NCI-H748 (cell line): ENCODE results near the gene RFX8.
"Not testable (repeated sequence)": the region's sequence is repeated elsewhere in the genome, so short reads cannot be mapped to it uniquely, and the experiment has no call there.

Experiments used
- DNase-seq: peaks from one replicate; lab custom pipeline; 2025; ENCODE audit not compliant: unreplicated experiment; lab: John Stamatoyannopoulos, UW

The RFX8 gene

GRCh38 chr2:101355401-101356054 lies 119.4 kb downstream of the RFX8 start:
- no peak for DNase-seq

GRCh38 chr2:101354420-101355311 lies 120.2 kb downstream of the RFX8 start:
- DNase-seq = no peak

DNA sequence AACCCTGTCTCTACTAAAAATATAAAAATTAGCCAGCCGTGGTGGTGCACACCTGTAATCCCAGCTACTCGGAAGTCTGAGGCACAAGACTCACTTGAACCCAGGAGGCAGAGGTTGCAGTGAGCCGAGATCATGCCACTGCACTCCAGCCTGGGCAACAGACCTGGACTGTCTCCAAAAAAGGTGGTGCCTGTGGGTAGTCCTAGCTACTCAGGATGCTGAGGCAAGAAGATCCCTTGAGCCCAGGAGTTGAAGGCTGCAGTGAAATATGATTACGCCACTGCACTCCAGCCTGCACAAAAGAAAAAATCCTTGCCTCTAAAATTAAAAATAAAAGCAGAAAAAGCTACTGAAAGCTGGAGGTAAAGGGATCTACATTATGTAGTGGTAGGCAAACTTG lies 122.3 kb downstream of the RFX8 start:
- DNase-seq = not testable (repeated sequence)

DNA sequence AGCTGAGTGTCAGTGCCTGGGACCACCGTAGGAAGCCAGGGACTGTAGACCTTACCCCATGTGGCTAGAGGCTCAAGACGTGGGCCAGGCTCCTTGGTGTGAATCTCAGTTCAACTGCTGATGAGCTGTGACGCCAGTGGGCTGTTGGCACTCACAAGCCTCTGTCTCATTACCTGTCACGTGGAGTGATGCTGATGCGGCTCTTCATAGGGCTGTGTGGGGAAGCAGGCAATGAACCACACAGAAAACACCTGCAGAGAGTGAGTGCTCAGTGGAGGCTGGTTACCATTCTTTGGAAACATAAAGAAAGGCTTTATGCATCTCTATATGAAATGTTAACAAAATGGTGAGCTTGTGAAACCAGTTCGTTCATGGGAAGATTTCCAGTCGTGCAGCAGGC lies 123.7 kb downstream of the RFX8 start:
- no peak for DNase-seq

GRCh38 chr2:101349893-101350662 lies 124.8 kb downstream of the RFX8 start:
- DNase-seq = no peak

- DNase-seq = no peak
These were observed 126.0 kb downstream of the RFX8 start for GRCh38 chr2:101348883-101349282.
